Activated CD4-positive, CD25-positive, alpha-beta regulatory T cell (primary cell): ENCODE data around the gene CACNA2D4.
"Not testable (repeated sequence)": the region's sequence is repeated elsewhere in the genome, so short reads cannot be mapped to it uniquely, and the experiment has no call there.

Source experiments
- DNase-seq, 4 experiments: peaks; one replicate each; lab custom pipeline; 2025; lab: John Stamatoyannopoulos, UW

Gene CACNA2D4

DNA sequence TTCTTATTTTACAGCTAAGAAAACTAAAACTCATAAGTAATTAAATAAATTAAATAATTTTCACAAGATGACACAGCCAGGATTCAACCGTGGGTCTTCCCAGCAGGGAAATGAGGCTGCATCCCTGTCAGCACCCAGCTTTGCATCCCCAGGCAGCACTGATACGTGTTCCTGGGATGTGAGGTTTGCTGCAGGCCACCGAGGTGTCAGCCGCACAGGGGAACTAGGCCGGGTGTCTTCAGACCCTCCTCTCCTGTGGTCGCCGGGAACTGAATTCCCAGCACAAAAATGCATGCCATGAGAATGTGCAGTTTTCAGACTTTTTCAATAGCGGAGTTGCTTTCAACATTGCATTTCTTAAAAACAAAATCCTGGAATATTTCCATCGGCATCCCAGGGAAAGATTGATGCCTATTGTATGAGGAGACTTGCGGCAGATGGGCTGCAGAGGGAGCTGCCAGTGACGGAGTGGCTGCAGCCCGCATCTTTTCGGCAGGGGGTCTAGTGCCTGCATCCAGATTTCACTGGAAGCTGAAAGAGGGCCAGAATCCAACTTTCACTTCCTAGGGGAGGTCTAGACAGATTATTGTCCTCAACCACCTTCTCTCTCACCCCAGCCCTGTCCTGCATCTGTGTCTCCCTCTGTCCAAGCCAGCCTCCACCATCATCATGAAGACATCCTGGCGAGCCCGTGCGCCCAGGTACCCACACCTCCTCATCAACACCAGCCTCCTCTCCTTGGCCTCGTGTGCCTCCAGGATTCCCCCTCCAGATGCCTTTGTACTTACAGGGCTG, 85.5 kb downstream of the CACNA2D4 start:
- DNase-seq, result no peak

DNA sequence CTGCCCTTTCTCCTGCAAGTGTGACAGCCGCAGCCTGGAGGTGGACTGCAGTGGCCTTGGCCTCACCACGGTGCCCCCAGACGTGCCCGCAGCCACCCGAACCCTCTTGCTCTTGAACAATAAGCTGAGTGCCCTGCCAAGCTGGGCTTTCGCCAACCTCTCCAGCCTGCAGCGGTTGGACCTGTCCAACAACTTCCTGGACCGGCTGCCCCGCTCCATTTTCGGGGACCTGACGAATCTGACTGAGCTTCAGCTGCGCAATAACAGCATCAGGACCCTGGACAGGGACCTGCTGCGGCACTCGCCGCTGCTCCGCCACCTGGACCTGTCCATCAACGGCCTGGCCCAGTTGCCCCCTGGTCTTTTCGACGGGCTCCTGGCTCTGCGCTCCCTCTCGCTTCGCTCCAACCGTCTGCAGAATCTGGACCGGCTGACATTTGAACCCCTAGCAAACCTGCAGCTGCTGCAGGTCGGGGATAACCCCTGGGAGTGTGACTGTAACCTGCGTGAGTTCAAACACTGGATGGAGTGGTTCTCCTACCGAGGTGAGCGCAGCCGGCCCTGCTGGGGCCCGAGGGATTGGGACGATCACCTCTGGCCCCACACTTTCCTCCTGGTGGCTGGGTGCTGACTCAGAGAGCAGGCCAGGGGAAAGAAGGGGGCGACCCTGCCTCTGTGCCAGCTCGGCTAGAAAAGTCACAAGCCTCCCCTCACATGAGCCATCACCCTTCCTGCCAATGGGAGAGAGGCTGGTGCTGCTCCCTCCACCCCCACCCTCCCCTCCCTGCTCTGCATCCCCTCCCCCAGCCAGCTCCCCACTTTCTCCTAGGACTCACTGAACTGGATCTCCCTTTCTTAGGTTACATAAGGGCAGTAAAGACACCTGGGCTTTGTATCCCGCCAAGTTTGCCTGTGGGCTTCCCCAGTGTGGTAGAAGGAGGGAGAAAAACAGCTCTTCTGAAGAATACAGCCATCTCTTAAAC, 87.2 kb downstream of the CACNA2D4 start:
- DNase-seq, result no peak

GRCh38 chr12:1830401-1830845, 88.0 kb downstream of the CACNA2D4 start:
- DNase-seq, result no peak

DNA sequence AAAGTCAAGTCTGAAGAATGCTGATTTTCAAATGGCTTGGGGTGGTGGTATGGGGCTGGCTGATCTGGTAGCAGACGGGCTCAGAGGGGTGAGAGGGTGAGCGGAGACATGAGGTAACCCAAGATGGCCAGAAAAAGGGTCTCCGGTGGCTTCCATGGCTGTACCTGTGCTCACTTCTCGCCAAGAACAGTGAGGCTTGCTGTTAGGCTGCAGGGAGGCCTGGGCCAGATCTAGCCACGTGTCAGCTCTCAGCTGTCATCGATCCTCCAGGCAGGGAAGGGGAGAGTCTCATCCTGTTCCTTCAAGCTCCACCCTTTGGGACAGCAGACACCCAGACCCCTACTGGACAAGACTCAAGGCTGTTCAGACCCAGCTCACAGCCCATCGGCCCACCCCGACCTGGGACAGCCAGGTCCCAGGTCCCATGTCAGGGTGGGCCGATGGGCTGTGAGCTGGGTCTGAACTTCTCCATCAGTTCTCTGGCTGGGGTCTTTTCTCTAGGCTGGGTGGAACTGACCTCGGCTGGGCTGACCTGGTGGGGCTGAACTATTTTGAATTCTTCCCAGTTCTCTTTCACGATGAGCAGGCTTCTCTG, 89.0 kb downstream of the CACNA2D4 start:
- no peak for DNase-seq

GRCh38 chr12:1828856-1829255, 89.6 kb downstream of the CACNA2D4 start:
- DNase-seq, result no peak

DNA sequence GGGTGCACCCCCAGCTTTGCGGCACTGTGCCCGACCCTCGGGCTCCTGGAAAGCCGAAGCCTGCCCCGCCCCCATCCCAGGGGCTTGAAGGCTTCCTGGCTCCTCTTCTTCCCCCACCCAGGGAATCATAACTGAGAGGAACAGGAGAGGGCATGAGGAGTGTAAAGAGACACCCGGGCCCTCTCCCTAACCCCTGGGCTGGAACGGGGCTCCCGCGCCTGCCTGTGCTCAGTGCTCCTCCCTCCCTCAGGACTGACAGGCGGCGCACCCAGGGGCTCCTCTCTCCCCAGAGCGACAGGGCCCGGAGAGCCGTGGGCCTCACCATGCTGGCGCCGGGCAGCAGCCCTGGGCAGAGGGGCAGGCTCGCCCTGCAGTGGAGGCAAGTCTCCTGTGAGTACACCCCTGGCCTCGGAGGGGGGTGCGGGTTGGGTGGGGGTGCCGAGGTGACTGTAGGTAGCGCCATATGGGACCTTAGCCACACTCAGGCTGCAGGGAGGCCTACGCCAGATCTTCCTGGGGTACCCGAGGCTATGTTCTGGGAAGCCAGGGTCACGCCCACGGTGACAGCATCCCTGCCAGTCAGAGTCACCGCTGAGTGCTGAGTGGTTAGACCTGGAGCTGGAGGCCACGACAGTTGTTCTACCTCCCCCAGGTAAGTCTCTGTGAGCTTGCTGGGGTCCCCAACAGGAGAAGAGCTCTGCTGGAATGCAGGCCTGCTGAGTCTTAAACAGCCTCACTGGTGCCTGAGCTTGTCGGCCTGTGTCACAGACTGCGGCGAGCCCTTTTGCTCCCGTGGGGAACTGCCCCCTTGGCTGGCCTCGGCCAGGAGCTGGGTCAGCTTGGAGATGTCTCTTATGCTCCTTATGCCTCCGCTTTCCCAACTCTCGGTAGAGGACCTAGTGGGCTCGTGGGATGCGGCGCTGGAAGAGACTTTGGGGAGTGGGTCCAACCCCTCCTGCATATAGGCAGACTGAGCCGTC, 90.3 kb downstream of the CACNA2D4 start:
- DNase-seq, result no peak

GRCh38 chr12:1826867-1827705, 91.4 kb downstream of the CACNA2D4 start:
- DNase-seq, result no peak

DNA sequence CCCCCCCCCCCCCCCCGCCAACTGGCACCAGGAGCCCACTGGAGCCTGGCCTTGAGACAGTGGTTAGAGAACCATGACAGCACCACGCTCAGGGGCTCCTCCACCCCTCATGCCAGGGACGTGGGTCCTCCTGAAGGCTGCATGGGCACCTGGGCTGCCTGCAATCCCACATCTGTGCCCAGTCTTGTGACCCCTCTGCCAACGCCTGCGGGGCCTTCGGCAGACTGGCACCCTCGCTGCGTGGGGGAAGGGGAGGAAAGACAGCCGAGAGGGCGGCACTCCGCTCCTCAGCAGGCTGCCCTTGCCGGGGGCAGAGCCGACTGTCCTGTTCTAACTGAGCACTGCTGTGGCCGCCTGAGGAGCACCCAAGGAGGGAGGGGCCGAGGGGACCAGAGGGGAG, 92.1 kb downstream of the CACNA2D4 start:
- no peak for DNase-seq

DNA sequence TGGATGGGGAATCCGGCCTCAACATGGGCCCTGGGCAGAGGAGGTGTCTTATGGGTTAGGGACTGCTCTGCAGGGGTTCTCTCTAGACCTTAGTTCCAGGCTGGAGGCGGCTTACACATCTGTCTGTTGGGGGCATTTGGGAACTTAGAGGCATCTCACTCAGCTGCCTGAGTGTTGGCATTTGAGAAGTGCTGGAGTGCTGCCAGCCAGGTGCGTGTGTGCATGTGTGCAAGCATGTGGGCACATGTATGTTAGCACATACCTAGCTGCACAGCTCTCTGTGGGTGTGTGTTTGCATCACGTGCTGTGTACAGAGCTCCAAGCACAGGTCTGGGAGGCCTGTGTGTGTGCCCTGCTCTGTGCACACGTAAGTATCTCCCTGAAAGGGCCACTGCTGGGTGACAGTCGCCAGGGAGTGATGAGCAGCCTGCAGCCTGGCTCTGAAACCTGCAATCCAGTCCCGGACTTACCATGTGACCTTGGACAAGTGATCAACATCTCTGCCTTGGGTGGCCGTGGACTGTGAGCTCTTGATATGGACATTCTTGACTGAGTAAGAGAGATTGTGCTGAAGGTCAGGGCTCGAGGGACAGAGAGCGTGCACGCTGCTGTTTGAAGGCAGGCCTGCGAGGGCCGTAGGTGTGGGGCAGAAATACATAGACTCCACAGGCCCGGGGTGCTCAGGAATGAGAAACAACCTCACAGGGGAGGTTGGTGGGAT, 92.9 kb downstream of the CACNA2D4 start:
- no peak for DNase-seq

- DNase-seq, result no peak
These were observed 95.2 kb downstream of the CACNA2D4 start for GRCh38 chr12:1823237-1823636.

DNA sequence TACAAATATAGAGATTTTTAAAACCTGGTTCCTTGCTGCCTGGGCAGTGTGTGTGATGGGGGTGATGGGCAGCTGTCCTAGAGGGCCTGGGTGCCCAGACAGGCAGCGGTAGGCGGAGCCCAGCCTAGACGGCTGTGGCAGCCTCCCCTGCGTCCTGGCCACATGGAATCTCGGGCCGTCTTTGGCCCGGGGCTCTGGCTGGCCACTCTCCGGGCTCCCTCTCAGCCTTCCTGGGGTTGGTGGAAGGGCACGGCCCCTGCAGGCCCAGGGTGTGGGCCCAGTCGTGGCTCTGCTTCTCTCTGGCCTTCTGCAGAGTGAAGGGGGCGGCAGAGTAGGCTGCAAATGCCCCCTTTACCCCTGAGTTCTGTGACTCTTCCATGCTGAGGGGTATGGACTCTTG, 95.8 kb downstream of the CACNA2D4 start:
- DNase-seq, result no peak

GRCh38 chr12:1821805-1822204, 96.6 kb downstream of the CACNA2D4 start:
- DNase-seq, result no peak

DNA sequence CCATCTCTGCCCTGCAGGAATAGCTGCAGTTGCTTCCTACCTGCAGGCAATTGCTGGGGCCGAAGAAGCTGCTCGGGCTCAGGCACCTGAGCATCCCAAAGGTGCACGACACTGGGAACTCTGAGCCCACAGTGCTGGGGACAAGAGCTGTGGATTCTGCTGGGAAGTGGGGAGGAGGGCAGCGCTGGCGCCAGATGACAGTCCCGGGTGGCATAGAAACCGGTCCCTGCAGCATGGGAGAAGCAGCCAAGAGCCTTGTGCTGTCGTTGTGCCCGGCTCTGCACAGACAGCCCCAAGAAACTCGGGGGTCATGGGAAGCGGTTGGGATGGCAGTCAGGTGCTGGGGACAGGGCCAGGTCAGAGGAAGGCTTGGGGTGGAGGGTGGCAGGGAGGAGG, 97.6 kb downstream of the CACNA2D4 start:
- DNase-seq, result no peak

GRCh38 chr12:1820191-1820895, 98.1 kb downstream of the CACNA2D4 start, which contains the start of gene LRTM2:
TSS of gene LRTM2 (plus strand) at chr12:1820565. CDS start at chr12:1828149, 7,584 bp downstream.
- no peak for DNase-seq

- DNase-seq, result no peak
These were observed 98.9 kb downstream of the CACNA2D4 start for GRCh38 chr12:1819571-1819970.

- no peak for DNase-seq
These were observed 99.4 kb downstream of the CACNA2D4 start for GRCh38 chr12:1819050-1819449.

DNA sequence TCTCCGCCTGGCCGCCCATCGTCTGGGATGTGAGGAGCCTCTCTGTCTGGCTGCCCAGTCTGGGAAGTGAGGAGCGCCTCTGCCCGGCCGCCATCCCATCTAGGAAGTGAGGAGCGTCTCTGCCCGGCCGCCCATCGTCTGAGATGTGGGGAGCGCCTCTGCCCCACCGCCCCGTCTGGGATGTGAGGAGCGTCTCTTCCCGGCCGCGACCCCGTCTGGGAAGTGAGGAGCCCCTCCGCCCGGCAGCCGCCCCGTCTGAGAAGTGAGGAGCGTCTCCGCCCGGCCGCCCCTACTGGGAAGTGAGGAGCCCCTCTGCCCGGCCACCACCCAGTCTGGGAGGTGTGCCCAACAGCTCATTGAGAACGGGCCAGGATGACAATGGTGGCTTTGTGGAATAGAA, 100.5 kb downstream of the CACNA2D4 start:
- DNase-seq, result not testable (repeated sequence)

DNA sequence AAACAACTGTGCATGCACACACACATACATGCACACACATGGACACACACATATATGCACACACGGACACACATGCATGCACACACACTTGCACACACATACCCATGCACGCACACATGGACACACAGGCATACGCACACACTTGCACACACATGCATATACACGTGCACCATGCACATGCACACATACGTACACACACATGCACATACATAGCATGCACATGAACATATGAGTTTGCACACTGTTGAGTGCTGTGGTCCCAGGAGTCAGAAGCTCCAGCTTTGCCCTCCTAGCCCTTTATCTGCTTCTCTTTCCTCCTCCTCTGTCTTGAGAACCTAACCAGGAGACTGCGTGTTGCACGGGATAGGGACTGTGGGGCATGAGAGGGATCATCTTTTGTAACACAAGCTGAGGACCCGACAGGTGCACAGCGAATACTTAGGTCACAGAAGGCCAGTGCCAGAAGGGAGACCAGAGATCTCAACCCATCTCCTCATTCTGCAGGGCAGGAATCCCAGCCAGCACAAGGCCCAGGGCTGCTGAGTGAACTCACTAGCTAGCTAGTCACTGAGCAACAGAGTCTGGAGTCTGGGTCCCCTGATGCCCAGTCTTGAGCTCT, 101.6 kb downstream of the CACNA2D4 start:
- DNase-seq, result no peak
